Stimulated activated memory B cell treated with anti-CD40 and anti-IgM and Interleukin-4, amounts not matched to agents 10 μg/mL and 1 μg/mL and 100 μg/mL, for 72 hours (primary cell): ENCODE data around the gene TAF6.
"Not testable (repeated sequence)": the region's sequence is repeated elsewhere in the genome, so short reads cannot be mapped to it uniquely, and the experiment has no call there.

ENCODE experiments used
- ATAC-seq: fragments of 150-1000 bp; cut with Tn5 transposase; 2 replicates; pipeline ENCODE4 v1.10.0; 2021
- H3K27ac Mint-ChIP-seq: one replicate; pipeline ENCODE4 v1.8.0; 2022; ENCODE audit warnings: mild to moderate bottlenecking, mixed read lengths
- H3K27me3 Mint-ChIP-seq: one replicate; pipeline ENCODE4 v1.8.0; 2022; ENCODE audit warnings: mixed read lengths
- H3K36me3 Mint-ChIP-seq: one replicate; pipeline ENCODE4 v1.8.0; 2022; ENCODE audit warnings: mixed read lengths
- H3K4me1 Mint-ChIP-seq: one replicate; pipeline ENCODE4 v1.8.0; 2022; ENCODE audit warnings: mixed read lengths
- H3K4me3 Mint-ChIP-seq: one replicate; pipeline ENCODE4 v1.8.0; 2022; ENCODE audit warnings: mild to moderate bottlenecking, moderate library complexity, mixed read lengths
- H3K9me3 Mint-ChIP-seq: one replicate; pipeline ENCODE4 v1.8.0; 2022; ENCODE audit warnings: mixed read lengths

The TAF6 gene

DNA sequence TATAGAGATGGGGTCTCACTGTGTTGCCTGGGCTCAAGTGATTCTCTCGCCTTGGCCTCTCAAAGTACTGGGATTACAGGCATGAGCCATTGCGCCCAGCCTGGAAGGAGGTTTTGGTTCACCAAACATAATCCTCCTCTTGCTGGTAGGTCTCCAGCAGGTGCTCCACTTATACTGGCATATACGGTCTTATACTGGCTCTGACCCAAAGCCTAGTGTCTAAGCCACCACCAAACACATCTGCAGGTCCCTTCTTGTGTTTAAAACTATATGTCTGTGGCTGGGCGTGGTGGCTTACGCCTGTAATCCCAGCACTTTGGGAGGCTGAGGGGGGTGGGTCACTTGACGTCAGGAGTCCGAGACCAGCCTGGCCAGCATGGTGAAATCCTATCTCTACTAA is 13.0 kb upstream of the TAF6 start:
- no peak overlapping the region for H3K4me3 Mint-ChIP-seq
- H3K36me3 Mint-ChIP-seq, result no peaks in the 10 kb centered on the region
- no peaks in the 10 kb centered on the region for H3K27me3 Mint-ChIP-seq
- peaks cover 27% of the 10 kb centered on the region for H3K4me1 Mint-ChIP-seq
- no peak for ATAC-seq
- H3K9me3 Mint-ChIP-seq, result no peaks in the 10 kb centered on the region
- no peak overlapping the region for H3K27ac Mint-ChIP-seq

DNA sequence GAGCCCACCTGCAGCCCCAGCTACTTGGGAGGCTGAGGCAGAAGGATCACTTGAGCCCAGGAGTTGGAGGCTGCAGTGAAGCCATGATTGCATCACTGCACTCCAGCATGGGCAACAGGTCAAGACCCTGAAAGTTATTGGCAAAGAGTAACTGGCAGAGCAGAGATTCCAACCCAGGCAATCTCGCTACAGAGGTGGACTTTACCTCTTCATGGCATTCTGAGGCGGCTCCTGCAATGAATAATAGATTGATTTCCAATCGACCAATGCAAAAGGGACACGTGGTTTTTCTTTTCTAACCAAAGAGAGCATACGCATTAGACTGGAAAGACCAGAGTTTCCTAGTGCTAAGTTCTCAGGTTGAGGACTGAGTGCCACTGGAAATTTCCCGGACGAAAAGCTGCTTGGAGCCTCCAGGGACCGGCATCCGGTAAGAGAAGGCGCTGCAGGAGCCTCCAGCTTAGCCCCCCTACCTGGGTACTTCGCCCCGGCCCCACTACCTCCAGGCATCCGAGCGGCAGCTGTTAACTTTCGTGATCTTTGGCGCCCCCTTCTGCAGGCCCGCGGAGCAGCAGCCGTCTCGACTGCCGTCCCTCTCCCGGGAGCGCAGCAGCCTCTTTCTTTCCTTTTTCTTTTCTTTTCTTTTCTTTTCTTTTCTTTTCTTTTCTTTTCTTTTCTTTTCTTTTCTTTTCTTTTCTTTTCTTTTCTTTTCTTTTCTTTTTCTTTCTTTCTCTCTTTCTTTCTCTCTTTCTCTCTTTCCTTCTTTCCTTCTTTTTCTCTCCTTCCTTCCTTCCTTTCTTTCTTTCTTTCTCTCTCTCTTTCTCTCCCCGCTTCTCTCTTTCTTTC is 11.7 kb upstream of the TAF6 start:
- Mint-ChIP-seq H3K4me3 (no peak overlapping the region), H3K4me1 (peaks cover 33% of the 10 kb centered on the region), H3K27me3 (no peaks in the 10 kb centered on the region), H3K36me3 (no peaks in the 10 kb centered on the region), H3K9me3 (no peaks in the 10 kb centered on the region), H3K27ac (no peak overlapping the region)
- no peak for ATAC-seq

DNA sequence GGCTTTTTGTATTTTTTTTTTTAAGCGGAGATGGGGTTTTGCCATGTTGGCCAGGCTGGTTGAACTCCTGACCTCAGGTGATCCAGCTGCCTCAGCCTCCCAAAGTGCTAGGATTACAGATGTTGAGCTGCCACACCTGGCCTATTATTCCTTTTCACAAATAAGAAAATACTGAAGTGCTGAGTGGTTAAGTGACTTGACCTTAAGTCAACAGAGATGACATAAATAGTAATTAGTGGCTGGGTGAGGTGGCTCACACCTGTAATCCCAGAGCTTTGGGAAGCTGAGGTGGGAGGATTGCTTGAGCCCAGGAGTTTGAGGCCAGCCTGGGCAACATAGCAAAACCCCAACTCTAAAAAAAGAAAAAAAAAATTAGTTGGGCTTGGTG is 11.1 kb upstream of the TAF6 start:
- H3K27me3 Mint-ChIP-seq, H3K9me3 Mint-ChIP-seq, H3K4me3 Mint-ChIP-seq, H3K27ac Mint-ChIP-seq, H3K36me3 Mint-ChIP-seq, ATAC-seq: not testable (repeated sequence)
- peaks cover 37% of the 10 kb centered on the region for H3K4me1 Mint-ChIP-seq

DNA sequence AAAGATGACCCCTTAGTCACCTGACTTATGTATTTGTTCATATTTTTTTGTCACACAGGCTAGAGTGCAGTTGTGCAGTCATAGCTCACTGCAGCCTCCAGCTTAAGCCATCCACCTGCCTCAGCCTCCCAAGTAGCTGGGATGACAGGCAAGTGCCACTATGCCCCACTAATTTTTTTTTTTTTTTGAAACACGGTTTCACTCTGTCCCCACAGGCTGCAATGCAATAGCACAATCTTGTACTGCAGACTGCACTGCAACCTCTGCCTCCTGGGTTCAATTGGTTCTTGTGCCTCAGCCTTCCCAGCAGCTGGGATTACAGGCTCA is 9.4 kb upstream of the TAF6 start:
- no peak for ATAC-seq
- Mint-ChIP-seq H3K27me3 (no peaks in the 10 kb centered on the region), H3K9me3 (no peaks in the 10 kb centered on the region), H3K4me1 (peaks cover 48% of the 10 kb centered on the region), H3K4me3 (no peak overlapping the region), H3K36me3 (no peaks in the 10 kb centered on the region), H3K27ac (no peak overlapping the region)

DNA sequence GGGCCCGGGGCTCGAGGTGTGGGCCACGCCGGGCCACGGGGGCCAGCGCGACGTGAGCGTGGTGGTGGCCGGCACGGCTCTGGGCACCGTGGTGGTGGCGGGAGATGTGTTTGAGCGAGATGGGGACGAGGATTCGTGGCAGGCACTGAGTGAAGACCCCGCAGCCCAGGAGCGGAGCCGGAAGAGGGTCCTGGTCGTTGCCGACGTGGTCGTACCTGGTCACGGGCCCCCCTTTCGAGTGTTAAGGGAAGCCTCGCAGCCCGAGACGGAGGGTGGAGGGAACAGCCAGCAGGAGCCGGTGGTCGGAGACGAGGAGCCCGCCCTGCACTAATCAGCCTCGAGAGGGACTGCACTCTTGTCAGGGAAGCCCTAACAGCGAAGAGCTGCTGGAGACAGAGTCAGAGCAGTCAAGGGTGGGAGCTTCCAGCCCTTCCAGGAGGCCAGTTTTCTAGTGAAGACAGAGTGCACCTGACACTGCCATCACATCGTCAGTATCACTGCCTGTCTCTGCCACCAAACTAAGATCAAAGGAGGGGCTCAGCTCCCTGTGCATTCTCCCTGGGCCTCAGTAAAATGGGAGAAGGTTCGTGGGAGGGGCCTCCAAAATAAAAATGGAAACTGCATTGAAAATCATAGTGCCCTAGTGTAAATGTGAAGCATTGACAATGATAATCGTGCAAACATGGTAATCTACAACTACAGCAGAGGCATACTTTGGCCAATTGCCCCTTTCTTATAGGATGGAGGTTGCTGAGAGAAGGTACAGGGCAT is 8.9 kb upstream of the TAF6 start:
- H3K9me3 Mint-ChIP-seq, result no peaks in the 10 kb centered on the region
- H3K27me3 Mint-ChIP-seq, result no peaks in the 10 kb centered on the region
- ATAC-seq, result peak; percentile 6
- H3K27ac Mint-ChIP-seq, result peak overlapping the region; percentile 98
- peak overlapping the region; percentile 99 for H3K4me3 Mint-ChIP-seq
- peaks cover 48% of the 10 kb centered on the region for H3K4me1 Mint-ChIP-seq
- no peaks in the 10 kb centered on the region for H3K36me3 Mint-ChIP-seq

DNA sequence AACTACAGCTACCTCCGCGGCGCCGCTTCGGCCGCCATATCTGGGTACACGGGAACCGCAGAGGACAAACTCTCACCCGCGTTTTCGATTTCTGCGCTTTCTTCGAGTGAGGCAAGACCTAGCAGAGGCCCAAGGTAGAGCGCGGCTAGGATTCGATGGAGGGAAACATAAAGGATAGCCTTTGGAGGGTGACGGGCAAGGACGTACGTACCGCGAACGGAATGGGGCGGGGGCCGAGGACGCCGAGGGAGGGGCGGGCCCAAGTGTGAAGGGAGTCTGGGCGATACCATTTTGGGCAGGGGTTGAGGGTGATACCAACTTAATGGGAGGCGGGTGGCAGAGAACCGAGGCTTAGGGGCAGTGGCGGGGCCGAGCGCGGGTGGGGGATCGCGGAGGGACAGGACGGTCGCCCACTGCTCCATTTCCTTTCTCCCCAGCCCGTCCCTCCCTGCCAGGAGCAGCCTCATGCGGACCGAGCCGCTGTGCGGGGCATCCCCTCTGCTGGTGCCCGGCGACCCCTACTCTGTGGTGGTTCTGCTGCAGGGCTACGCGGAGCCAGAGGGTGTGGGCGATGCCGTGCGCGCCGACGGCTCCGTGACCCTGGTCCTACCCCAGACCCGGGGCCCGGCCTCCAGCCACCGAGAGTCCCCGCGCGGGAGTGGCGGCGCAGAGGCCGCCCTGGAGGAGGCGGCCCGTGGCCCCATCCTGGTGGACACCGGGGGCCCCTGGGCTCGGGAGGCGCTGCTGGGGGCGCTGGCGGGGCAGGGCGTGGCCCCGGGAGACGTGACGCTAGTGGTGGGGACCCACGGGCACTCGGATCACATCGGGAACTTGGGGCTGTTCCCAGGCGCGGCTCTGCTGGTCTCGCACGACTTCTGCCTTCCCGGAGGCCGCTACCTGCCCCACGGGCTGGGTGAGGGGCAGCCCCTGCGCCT is 8.0 kb upstream of the TAF6 start, which contains the start of gene MBLAC1:
Gene MBLAC1, plus strand, starts transcription at position 37 of the 935 bp plus-strand sequence. Its CDS starts 429 bp downstream, at position 466.
- Mint-ChIP-seq H3K27me3 (no peaks in the 10 kb centered on the region), H3K27ac (peak within 1 kb of the TSS; percentile 98)

DNA sequence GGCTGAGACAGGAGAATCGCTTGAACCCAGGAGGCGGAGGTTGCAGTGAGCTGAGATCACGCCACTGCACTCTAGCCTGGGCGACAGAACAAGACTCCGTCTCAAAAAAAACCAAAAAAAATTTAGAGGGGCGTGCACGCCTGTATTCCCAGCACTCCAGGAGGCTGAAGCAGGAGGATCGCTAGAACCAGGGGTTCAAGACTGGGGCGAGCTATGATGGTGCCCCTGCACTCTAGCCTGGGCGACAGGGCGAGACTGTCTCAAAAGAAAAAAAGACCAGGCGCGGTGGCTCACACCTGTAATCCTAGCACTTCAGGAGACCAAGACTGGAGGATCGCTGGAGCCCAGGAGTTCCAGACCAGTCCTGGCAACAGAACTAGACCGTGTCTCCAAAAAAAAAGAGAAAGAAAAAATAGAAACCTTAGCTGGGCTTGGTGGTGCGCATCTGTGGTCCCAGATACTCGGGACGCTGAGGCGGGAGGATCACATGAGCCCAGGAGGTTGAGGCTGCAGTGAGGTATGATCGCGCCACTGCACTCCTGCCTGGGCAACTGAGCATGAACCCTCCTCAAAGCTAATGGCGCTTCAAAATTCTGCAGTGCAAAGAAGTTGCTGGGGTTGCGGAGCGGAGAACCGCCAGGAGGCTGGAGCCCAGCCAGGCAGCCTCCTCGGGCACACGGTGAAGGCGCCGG is 7.2 kb upstream of the TAF6 start:
- Mint-ChIP-seq H3K27ac (peak overlapping the region; percentile 98), H3K9me3 (no peaks in the 10 kb centered on the region), H3K4me3 (peak overlapping the region; percentile 99), H3K4me1 (peaks cover 35% of the 10 kb centered on the region), H3K27me3 (no peaks in the 10 kb centered on the region), H3K36me3 (no peaks in the 10 kb centered on the region)
- ATAC-seq, result no peak

More for the DNA sequence above, 8.0 kb upstream of the TAF6 start, which contains the start of gene MBLAC1:
- Mint-ChIP-seq H3K9me3 (no peaks in the 10 kb centered on the region), H3K36me3 (no peaks in the 10 kb centered on the region), H3K4me3 (peak within 1 kb of the TSS; percentile 99), H3K4me1 (peaks cover 40% of the 10 kb centered on the region)
- ATAC-seq, result peak; percentile 90

DNA sequence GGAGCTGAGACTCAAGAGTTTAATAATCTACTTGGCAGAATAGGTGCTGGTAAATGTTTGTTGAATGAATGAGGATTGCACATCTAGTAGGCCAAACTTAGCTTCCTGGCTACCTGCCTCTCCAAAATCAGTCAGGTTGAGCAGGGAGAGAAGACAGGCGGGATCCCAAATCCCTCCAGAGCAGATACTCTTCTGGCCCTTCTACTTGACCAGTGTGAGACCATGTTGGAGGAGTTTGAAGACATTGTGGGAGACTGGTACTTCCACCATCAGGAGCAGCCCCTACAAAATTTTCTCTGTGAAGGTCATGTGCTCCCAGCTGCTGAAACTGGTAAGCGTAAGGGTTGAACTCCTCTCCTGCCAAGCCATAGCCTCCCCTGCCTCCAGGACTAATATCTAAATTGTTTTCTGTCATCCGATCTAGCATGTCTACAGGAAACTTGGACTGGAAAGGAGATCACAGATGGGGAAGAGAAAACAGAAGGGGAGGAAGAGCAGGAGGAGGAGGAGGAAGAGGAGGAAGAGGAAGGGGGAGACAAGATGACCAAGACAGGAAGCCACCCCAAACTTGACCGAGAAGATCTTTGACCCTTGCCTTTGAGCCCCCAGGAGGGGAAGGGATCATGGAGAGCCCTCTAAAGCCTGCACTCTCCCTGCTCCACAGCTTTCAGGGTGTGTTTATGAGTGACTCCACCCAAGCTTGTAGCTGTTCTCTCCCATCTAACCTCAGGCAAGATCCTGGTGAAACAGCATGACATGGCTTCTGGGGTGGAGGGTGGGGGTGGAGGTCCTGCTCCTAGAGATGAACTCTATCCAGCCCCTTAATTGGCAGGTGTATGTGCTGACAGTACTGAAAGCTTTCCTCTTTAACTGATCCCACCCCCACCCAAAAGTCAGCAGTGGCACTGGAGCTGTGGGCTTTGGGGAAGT is 5.4 kb upstream of the TAF6 start:
- no peaks in the 10 kb centered on the region for H3K36me3 Mint-ChIP-seq
- peak overlapping the region; percentile 1 for H3K4me3 Mint-ChIP-seq
- H3K27ac Mint-ChIP-seq, result peak overlapping the region; percentile 98
- peaks cover 41% of the 10 kb centered on the region for H3K4me1 Mint-ChIP-seq
- ATAC-seq, result no peak
- no peaks in the 10 kb centered on the region for H3K27me3 Mint-ChIP-seq
- H3K9me3 Mint-ChIP-seq, result no peaks in the 10 kb centered on the region

DNA sequence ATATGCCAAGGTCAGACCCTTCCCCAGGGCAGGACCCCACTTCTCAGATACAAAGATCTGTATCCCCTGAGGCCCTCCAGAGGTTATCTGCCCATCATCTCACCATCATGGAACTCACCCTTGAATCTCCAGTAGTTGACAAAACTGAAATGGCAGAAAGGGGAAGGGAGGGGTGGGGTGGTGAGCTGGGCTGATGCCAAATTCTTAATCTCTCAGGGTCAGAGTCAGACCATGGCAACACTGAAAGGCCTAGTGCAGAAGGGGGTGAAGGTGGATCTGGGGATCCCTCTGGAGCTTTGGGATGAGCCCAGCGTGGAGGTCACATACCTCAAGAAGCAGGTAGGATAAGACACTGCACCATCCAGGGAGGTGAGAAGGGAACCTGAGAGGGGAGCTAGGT is 3.4 kb upstream of the TAF6 start:
- no peak for ATAC-seq
- H3K27ac Mint-ChIP-seq, result no peak overlapping the region
- no peak overlapping the region for H3K4me3 Mint-ChIP-seq
- no peaks in the 10 kb centered on the region for H3K36me3 Mint-ChIP-seq
- H3K9me3 Mint-ChIP-seq, result no peaks in the 10 kb centered on the region
- H3K4me1 Mint-ChIP-seq, result peaks cover 47% of the 10 kb centered on the region
- H3K27me3 Mint-ChIP-seq, result no peaks in the 10 kb centered on the region

DNA sequence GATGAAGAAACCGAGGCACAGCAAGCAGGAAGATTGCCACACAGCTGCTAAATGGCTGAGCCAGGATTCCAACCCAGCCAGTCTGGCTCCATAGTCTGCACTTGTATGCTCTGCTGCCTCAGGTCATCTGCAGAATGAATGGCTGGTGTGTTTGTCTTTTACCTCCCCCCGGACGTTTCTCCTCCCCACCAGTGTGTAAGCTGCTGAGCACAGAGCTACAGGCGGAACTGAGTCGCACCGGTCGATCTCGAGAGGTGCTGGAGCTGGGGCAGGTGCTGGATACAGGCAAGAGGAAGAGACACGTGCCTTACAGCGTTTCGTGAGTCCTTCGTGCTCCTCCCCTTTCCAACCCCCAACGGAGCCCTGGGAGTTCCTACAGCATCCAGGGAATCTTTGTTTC is 2.9 kb upstream of the TAF6 start:
- peaks cover 47% of the 10 kb centered on the region for H3K4me1 Mint-ChIP-seq
- H3K36me3 Mint-ChIP-seq, result no peaks in the 10 kb centered on the region
- no peak for ATAC-seq
- H3K4me3 Mint-ChIP-seq, result no peak overlapping the region
- H3K9me3 Mint-ChIP-seq, result no peaks in the 10 kb centered on the region
- no peak overlapping the region for H3K27ac Mint-ChIP-seq
- no peaks in the 10 kb centered on the region for H3K27me3 Mint-ChIP-seq

DNA sequence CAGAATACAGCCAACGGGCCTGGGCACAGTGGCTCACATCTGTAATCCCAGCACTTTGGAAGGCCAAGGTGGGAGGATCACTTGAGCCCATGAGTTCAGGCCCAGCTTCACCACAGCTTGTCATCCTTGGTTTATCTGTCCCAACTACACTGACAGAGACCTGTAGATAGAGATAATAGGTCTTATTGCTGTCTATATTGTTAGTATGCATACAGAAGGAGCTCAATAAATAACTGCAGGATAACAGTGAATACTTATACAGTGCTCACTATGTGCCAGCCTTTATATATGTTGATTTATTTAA is 1.5 kb upstream of the TAF6 start:
- H3K27me3 Mint-ChIP-seq, result no peaks in the 10 kb centered on the region
- H3K4me1 Mint-ChIP-seq, result peaks cover 39% of the 10 kb centered on the region
- H3K9me3 Mint-ChIP-seq, result no peaks in the 10 kb centered on the region
- no peak overlapping the region for H3K27ac Mint-ChIP-seq
- H3K4me3 Mint-ChIP-seq, result peak overlapping the region; percentile 99
- no peaks in the 10 kb centered on the region for H3K36me3 Mint-ChIP-seq
- ATAC-seq, result no peak

DNA sequence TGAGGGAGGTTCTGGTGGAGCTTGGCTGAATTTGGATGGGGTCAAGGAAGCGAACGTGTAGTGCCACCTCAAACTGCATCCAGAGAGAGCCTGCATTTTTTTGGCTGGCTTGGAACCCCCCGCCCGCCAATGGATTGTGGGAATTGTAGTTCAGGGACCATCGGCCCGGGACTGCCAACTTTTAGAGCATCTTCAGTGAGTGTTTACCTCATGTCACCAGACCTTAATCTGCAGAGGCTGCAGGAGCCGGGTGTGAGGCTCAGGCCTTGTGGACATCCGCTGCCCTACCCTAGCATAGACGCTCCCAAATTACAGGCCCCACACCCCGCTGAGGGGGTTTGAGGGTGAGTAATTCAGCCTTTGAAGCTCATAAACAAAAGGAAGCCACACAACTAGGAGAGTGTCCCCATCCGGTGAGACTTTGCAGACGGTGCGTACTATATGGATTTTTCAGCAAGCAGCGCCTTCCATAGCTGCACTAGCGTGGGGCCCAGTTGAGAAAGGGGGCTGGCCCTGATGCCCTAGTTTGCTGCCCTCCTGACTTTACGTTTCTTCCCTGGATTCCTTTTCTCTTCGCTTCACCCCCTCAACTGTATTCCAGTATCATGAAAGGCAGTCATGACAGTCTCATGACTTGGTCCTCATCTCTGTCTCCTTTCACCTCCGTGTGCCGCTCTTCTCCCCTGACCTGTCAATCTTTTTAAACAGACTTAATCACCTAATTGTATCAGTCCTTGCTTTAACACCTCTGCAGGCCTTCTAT is 993 bp upstream of the TAF6 start:
- H3K4me1 Mint-ChIP-seq, result peaks cover 36% of the 10 kb centered on the region

DNA sequence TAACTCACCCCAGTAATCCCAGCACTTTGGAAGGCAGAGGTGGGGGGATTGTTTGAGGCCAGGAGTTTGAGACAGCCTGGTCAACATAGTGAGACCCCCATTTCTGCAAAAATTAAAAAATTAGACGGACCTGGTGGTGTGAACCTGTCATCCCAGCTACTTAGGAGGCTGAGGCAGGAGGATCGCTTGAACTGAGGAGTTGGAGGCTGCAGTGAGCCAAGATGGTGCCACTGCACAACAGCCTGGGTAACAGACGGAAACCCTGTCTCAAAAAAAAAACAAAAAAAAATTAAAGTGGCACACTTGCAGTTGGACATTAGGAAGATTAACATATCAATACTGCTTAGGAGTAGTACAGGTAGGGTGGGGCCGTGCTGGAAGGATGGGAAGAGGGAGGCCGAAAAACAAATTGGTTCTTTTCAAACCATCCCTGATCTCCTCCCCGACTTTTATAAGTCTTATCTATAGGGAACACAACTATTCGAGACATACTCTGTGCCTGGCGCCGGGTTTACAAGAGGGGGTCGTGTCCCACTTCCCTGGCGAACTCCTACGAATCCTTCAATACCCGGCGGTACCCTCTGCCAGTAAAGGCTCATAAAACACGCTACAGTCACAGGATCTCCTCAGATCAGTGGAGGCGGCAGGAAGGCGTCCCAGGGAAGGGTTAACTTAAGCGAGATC is 628 bp downstream of the TAF6 start:
- H3K36me3 Mint-ChIP-seq, result peaks cover 6% of the 10 kb centered on the region
- peak overlapping the region; percentile 99 for H3K4me3 Mint-ChIP-seq
- no peaks in the 10 kb centered on the region for H3K27me3 Mint-ChIP-seq
- no peaks in the 10 kb centered on the region for H3K9me3 Mint-ChIP-seq
- H3K27ac Mint-ChIP-seq, result peak overlapping the region; percentile 97
- no peak for ATAC-seq
- H3K4me1 Mint-ChIP-seq, result peaks cover 31% of the 10 kb centered on the region

More for the DNA sequence above, 993 bp upstream of the TAF6 start:
- H3K9me3 Mint-ChIP-seq, result no peaks in the 10 kb centered on the region
- H3K27ac Mint-ChIP-seq, result peak overlapping the region; percentile 97
- ATAC-seq, result peak; percentile 69
- H3K36me3 Mint-ChIP-seq, result no peaks in the 10 kb centered on the region
- H3K4me3 Mint-ChIP-seq, result peak overlapping the region; percentile 99
- H3K27me3 Mint-ChIP-seq, result no peaks in the 10 kb centered on the region
